Lower leg skin (tissue), 3 donors: Measurements from ENCODE around the gene SRMS.

ENCODE experiments used
- POLR2A ChIP-seq, 2 donors: fragments of 450-650 bp; IDR thresholded peaks; one replicate each; pipeline ENCODE4 v1.6.1; 2016 to 2017; ENCODE audit warnings: antibody characterized with exemption in 2 of 2, mild to moderate bottlenecking in 1 of 2, moderate library complexity in 1 of 2
- TF ChIP-seq, protein P1 (sequence below), 3 donors: fragments of 450-650 bp; IDR thresholded peaks; one replicate each; pipeline ENCODE4 v1.5.1; 2016; ENCODE audit warnings: antibody characterized with exemption in 3 of 3, mild to moderate bottlenecking in 3 of 3, moderate library complexity in 2 of 3

DNA sequence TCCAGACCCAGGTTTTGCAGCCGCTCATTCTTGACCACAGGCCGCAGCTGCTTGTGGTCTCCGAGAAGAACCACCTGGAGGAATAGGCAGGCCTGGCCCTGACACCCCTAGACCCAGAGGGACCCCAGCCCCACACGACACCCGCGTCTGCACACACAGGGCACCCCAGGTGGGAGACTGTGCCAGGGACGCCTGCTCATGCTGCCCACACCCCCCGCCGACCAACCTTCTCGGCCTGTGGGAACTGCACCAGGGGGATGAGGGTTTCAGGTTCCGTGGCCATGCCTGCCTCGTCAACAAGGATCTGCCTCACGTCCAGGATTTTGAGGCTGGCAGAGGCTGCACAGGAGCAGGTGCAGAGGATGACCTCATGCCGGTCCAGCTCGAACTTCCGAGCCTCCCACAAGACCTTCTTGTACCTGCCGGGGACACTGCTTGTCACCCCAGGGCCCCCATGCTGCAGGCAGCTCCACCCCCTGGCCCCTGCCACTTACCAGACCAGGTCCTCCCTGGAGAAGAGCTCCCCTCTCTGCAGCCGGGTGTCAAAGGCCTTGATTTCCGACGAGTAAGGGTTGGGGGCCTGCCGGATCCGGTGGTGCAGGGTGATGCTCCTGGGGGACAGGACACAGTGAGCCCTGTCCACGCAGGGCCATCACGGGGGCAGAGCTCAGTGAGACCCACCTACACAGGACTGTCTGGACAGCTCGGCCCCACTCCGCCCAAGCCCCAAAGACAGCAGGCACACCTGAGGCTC is 13.5 kb upstream of the SRMS start:
- TF ChIP-seq, protein P1, sequence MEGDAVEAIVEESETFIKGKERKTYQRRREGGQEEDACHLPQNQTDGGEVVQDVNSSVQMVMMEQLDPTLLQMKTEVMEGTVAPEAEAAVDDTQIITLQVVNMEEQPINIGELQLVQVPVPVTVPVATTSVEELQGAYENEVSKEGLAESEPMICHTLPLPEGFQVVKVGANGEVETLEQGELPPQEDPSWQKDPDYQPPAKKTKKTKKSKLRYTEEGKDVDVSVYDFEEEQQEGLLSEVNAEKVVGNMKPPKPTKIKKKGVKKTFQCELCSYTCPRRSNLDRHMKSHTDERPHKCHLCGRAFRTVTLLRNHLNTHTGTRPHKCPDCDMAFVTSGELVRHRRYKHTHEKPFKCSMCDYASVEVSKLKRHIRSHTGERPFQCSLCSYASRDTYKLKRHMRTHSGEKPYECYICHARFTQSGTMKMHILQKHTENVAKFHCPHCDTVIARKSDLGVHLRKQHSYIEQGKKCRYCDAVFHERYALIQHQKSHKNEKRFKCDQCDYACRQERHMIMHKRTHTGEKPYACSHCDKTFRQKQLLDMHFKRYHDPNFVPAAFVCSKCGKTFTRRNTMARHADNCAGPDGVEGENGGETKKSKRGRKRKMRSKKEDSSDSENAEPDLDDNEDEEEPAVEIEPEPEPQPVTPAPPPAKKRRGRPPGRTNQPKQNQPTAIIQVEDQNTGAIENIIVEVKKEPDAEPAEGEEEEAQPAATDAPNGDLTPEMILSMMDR (IDR thresholded peaks at IDR 0.05), result no peak
- TF ChIP-seq POLR2A (IDR thresholded peaks at IDR 0.05), result no peak
